COLO668 (cell line): Measurements from ENCODE around the gene ZNF442.
"Not testable (repeated sequence)": the region's sequence is repeated elsewhere in the genome, so short reads cannot be mapped to it uniquely, and the experiment has no call there.

Source experiments
- DNase-seq: peaks from one replicate; lab custom pipeline; 2025; ENCODE audit not compliant: unreplicated experiment; lab: John Stamatoyannopoulos, UW

ZNF442 gene

DNA sequence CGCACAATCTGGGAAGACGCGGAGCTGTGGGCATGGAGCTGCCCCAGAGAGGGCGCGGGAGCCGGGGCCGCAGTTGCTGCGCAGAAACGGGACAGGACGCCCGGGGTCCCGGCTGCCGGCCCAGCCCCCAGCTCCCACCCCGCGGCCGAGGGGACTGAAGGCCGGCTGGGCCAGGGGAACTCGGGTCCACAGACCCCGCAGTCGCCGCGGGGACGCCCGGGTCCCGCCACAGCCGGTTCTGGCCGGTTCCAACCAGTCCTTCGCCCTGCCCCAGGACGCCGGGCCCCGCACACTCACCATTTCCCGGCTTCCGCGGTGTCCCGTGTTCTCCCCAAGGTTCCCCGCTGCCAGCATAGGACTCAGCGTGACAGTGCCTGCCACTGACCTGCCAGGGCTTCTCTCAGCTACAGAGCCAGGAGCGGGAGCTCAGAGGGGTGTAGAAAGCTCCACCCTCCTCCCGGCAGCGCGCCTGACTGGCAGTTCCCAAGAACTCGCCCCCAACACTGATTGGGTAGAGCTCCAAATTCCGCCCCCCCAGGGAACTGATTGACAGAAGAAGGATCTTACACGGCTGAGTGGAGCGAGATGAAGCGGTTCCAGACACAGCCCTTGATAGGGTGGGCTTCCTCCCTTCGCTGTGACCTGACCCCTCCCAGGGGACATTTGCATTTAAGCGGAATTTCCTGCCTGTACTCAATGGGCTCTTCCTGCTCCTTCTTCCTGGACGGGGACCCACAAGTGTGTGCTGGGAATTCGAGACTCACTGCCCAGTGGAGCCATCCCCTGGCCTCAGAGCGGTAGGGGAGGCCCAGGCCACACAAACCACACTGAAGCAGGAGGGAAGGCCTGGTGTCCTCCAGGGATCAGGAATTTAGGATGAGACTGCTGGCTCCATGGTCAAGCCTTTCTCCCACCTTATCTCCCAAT, at the start of gene ZNF442:
Gene ZNF442 (minus strand): TSS at position 448 of the 927 bp plus-strand sequence. CDS start 2,052 bp downstream, outside the sequence.
- DNase-seq: peak; percentile 91

GRCh38 chr19:12411893-12412292, 46.4 kb upstream of the ZNF442 start:
- DNase-seq: no peak

DNA sequence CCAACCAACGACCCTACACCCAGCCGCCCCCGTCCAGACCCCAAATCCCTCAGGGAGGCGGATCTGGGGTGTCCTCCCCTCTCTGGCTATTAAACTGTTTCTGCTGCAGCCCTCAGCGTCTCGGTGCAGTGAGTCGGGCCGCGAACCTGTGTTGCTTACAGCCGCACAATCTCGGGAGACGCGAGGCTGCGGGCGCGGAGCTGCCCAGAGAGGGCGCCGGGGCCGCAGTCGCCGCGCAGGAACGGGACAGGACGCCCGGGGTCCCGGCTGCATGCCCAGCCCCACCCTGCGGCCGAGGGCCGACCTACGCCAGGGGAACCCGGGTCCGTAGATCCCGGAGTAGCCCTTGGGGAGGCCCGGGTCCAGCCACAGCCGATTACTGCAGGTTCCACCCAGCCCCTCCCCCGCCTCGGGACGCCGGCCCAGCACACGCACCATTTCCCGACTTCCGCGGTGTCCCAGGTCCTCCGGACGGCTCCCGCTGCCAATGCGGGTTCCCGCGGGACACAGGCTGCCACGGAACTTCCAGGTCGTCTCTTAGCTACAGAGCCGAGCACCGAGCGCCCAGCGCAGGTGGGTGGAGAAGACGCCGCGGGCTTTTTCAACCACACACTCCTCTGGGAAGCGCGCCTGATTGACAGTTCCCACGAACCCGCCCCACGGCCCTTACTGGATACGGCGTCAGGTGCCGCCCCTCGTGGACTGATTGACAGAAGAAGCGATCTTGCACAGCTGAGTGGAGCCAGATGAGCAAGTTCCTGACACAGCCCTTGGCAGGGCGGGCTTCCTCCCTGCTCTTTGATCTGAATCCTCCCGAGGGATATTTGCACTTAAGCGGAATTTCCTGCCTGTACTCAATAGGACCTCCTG, 35.4 kb upstream of the ZNF442 start, which contains the start of gene ZNF799:
Gene ZNF799 (minus strand): TSS at position 639 of the 870 bp plus-strand sequence. CDS start 201 bp downstream, at position 438.
- peak; percentile 97 for DNase-seq

- peak; percentile 36 for DNase-seq
These were observed 34.6 kb upstream of the ZNF442 start for GRCh38 chr19:12399901-12400632.

DNA sequence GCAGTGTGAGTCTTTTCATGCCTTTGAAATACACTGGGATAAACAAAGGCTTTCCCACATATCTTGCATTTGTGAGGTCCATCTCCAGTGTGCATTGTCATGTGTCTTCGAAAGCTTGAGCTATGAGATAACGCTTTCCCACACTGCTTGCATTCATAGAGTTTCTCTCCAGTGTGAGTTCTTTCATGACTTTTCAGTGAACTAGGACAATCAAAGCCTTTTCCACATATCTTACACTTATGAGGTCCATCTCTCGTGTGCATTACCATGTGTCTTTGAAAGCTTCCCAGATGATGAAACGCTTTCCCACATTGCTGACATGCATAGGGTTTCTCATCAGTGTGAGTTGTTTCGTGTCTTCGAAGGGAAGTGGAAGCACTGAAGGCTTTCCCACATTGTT, 25.7 kb upstream of the ZNF442 start:
- not testable (repeated sequence) for DNase-seq

- not testable (repeated sequence) for DNase-seq
These were observed 20.9 kb upstream of the ZNF442 start for GRCh38 chr19:12386365-12386764.

- no peak for DNase-seq
These were observed 14.9 kb upstream of the ZNF442 start for GRCh38 chr19:12380444-12380737.

DNA sequence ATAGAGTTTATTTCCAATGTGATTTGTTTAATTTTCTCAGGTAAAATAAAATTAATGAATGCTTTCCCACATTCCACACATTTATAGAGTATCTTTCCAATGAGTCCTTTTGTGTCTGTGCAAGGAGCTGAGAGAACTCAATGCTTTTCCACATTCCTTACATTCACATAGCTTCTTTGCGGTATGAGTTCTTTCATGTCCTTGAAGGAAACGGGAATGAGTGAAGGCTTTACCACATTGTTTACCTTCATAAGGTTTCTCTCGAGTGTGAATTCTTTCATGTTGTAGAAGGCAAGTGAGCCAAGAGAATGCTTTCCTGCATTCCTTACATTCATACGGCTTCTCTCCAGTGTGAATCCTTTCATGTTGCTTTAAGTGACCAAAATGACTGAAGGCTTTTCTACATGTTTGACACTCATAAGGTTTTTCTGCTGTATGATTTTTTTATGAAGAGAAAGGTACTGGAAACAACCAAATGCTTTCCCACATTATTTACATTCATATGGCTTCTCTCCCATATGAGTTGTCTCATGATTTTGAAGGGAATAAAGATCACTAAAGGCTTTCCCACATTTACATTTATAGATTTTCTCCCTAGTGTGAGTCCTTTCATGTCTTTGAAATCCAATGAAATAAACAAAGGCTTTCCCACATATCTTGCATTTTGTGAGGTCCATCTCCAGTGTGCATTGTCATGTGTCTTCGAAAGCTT, 14.4 kb upstream of the ZNF442 start:
- DNase-seq: no peak

DNA sequence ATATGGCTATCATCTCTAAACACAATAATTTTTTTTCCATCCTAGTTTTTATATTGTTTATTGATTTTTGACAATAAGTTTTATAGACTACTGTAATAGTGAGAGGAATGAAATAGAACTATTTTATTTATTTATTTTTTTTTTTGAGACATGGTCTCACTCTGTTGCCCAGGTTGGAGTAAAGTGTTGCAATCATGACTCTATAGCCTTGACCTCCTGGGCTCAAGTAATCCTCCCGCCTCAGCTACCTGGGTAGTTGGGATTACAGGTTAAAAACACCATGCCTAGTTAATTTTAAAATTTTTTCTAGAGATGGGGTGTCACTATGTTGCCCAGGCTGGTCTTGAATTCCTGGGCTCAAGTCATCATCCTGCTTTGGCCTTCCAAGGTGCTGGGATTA, 8.5 kb upstream of the ZNF442 start:
- DNase-seq: no peak

DNA sequence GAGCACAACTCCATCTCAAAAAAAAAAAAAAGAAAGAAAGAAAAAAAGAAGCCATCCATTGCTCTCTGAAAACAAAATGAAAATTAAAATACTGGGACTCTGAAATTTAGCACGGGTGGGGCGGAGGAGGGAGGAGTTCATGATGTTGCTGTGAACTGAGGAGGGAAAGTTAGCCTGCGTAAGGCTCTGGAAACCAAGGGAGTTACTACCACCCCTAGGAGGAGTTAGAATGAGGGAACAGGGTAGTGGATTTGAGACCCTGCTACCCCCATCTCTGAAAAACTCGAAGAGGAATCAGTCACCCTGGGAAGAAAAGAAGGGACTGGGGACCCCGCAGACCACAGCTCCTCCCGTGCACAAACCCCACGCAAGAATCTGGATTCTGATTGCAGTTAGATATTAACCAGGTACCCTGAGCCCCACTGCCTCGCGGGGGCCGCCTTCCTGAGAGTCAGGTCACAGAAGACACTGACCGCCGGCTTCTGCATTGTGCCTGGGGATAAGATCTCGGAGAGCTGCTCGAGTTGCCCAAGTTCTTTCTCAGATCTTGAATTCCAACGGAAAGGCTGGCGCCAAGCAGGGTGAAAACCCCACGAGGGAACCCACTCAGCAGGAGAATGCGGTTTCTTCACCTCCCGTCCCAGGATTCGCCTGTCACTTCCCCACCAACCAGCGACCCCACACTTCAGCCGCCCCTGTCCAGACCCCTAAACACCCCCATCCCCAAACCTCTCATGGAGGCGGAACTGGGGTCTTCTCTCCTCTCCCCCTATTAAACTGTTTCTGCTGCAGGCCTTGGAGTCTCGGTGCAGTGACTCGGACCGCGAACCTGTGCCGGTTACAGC, 870 bp downstream of the ZNF442 start:
- DNase-seq: no peak

DNA sequence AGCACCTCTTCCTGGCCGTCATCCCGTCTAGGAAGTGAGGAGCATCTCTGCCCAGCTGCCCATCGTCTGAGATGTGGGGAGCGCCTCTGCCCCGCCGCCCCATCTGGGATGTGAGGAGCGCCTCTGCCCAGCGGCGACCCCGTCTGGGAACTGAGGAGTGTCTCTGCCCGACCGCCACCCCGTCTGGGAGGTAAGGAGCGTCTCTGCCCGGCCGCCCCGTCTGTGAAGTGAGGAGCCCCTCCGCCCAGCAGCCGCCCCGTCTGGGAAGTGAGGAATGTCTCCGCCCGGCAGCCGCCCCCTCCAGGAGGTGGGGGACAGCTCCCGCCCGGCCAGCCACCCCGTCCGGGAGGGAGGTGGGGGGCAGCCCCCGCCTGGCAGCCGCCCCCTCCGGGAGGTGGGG, 3.2 kb downstream of the ZNF442 start:
- not testable (repeated sequence) for DNase-seq

DNA sequence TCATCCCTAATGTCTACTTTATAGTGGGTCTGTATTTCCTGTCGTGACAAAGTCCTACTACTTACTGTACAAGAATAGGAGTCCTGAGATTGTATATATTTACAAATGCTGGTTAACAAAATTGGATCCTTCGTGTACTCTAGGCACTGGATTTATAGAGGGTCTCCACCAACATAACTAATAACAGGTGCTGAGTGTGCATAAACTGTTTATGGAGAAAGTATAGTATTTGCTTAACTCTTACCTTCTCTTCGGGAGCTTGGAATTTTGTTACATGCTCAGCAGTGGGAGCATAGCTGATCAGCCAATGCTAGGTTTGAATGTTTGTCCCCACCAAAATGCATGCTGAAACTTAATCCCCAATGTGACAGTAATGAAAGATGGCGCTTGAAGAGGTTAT, 12.1 kb downstream of the ZNF442 start:
- no peak for DNase-seq

DNA sequence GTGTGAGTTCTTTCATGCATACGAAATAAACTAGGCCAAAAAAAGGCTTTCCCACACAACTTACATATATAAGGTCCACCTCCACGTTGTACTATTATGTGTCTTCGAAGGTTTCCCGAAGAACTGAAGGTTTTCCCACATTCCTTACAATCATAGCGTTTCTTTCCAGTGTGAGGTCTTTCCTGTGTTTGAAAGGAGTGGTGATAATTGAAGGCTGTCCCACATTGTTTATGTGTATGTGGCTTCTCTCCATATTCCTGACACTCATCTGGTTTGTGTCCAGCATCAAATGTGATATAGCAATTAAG, 14.6 kb downstream of the ZNF442 start:
- DNase-seq: no peak

GRCh38 chr19:12350185-12350889, 15.1 kb downstream of the ZNF442 start:
- no peak for DNase-seq

DNA sequence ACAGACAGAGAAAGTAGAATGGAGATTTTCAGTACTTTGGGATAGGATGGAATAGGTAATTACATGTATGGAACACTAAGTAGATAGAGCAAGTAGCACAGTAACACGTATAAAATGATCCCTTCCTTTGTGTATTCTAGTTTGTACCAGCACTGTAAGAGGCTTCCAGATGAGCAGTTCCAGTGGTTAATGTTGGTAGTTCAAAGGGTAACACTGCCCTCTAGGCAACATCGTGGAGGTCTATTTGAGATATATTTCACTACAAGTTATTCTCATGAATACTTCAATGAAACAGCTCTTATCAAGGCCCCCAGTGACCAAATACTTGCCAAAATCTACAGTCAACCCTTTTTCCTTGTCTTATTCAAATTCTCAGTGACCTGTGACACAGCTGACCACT, 18.6 kb downstream of the ZNF442 start:
- DNase-seq: no peak

DNA sequence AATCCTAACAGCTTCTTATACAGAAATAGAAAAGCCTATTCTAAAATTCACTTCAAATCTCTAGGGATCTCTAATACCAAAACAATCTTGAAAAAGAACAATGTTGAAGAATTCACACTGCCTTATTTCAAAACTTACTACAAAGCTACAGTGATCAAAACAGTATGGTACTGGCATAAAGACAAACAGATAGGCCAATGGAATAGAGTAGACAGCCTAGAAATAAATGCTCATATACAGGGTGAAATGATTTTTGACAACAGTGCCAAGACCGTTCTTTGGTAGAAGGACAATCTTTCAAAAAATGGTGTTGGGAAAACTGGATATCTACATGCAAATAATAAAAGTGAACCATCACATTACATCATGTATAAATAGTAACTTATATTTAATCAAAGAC, 20.3 kb downstream of the ZNF442 start:
- no peak for DNase-seq

- peak; percentile 97 for DNase-seq
These were observed 32.0 kb downstream of the ZNF442 start, which contains the start of gene ZNF563 for GRCh38 chr19:12333162-12334159. TSS of gene ZNF563 (minus strand) at chr19:12333633. CDS start at chr19:12333482, 151 bp downstream.
